Common myeloid progenitor, CD34-positive (primary cell): Measurements from ENCODE around the gene FGF18.

Source experiments
- CTCF ChIA-PET: fragments of 350-600 bp; sonication (Branson Sonifier 250); formaldehyde crosslinking; loops from one replicate; lab custom pipeline; 2021; ENCODE audit warnings: antibody characterized with exemption; lab: Charles Lee
- POLR2A ChIA-PET: fragments of 350-600 bp; sonication (Branson Sonifier 250); formaldehyde crosslinking; loops from one replicate; lab custom pipeline; 2021; ENCODE audit warnings: antibody characterized with exemption; lab: Charles Lee
- DNase-seq, 3 donors: peaks; one replicate each; pipeline versions ENCODE4 v3.0.0 to v3.0.0-alpha.2; 2013
- H3K27ac ChIP-seq, 2 experiments: 1 replicate in 1 of 2; 2 replicates in 1 of 2; pipeline ENCODE4 v1.7.0; 2013; ENCODE audit warnings: inconsistent platforms in 2 of 2, low read length in 2 of 2, mild to moderate bottlenecking in 2 of 2, low read depth in 1 of 2, moderate library complexity in 1 of 2; ENCODE audit not compliant: severe bottlenecking in 2 of 2, insufficient read depth in 1 of 2, poor library complexity in 1 of 2
- H3K27me3 ChIP-seq, 5 experiments: replicated peaks in 2 of 5; 1 replicate in 3 of 5; 2 replicates in 2 of 5; pipeline versions ENCODE4 v1.6.1 to v1.7.0; 2013; ENCODE audit warnings: low read length in 4 of 5, mild to moderate bottlenecking in 2 of 5, moderate library complexity in 2 of 5, inconsistent platforms in 1 of 5; ENCODE audit not compliant: insufficient read depth in 5 of 5, control insufficient read depth in 4 of 5
- H3K36me3 ChIP-seq, 4 experiments: 1 replicate in 2 of 4; 2 replicates in 2 of 4; pipeline versions ENCODE4 v1.6.1 to v1.7.0; 2013; ENCODE audit warnings: low read length in 3 of 4, control low read depth in 1 of 4, mild to moderate bottlenecking in 1 of 4; ENCODE audit not compliant: control insufficient read depth in 4 of 4, insufficient read depth in 4 of 4
- H3K4me1 ChIP-seq, 4 experiments: 1 replicate in 3 of 4; 2 replicates in 1 of 4; pipeline versions ENCODE4 v1.6.1 to v1.7.1; 2013; ENCODE audit warnings: low read length in 3 of 4, mild to moderate bottlenecking in 3 of 4, control low read depth in 1 of 4, inconsistent platforms in 1 of 4, moderate library complexity in 1 of 4; ENCODE audit not compliant: control insufficient read depth in 4 of 4, insufficient read depth in 4 of 4; ENCODE audit errors: control extremely low read depth in 1 of 4
- H3K4me3 ChIP-seq, 7 experiments: 1 replicate in 4 of 7; 2 replicates in 3 of 7; pipeline versions ENCODE4 v1.5.1 to v1.7.0; 2013; ENCODE audit warnings: mild to moderate bottlenecking in 7 of 7, low read length in 6 of 7, moderate library complexity in 6 of 7, inconsistent platforms in 2 of 7, low read depth in 2 of 7, control low read depth in 1 of 7; ENCODE audit not compliant: insufficient read depth in 4 of 7, control insufficient read depth in 1 of 7; ENCODE audit errors: extremely low read depth in 1 of 7
- H3K9me3 ChIP-seq, 5 experiments: 1 replicate in 4 of 5; 2 replicates in 1 of 5; pipeline versions ENCODE4 v1.6.1 to v1.7.1; 2013; ENCODE audit warnings: low read length in 4 of 5, mild to moderate bottlenecking in 2 of 5, inconsistent platforms in 1 of 5, low read depth in 1 of 5, moderate library complexity in 1 of 5; ENCODE audit not compliant: control insufficient read depth in 4 of 5, insufficient read depth in 2 of 5; ENCODE audit errors: control extremely low read depth in 1 of 5
- WGBS: methylation state at CpG from one replicate; pipeline ENCODE4 v1.1.5; 2013; ENCODE audit not compliant: insufficient coverage; 5-methylcytosine and 5-hydroxymethylcytosine counted together

FGF18 gene

DNA sequence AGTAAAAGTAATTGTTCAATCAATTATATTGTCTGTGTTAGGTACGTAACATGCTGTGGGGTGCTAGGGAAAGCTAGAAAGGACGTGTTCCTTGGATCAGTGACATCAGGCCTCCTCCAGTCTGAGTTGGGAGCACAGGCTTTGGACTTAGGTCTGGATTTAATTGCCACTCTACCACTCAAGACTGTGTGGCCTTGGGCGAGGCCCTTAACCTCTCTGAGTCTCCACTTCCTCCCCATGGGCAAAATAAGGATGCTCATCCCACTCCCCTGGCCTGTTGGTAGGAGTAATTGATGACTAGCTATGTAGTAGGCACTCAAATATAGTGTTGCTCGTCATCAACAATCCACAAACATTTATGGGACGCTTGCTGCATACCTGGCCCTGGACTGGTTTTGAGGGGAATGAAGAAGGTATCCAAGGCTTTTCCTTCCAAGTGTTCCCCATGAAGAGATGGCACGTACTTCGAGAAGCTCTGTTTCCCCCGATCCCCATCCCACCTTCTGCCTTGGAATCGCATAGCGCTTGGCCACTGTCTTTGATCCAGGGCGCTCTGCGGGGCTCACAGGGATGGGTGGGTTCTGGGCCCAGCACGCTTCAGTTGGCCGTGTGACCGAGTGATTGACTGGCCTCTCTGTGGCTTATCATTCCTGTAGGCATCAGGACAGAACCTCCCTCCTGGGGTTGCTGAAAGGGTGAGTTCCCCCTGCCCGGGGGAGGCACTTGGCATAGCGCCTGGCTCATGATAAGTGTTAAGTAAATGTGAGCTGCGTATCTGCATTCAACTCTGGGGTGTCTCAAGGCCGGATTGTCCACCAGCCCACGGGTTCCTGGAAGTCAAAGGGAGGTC, 8.1 kb downstream of the FGF18 start:
- no peak for DNase-seq
- H3K4me1 ChIP-seq = no peaks in the 10 kb centered on the region
- H3K27me3 ChIP-seq = peaks cover 0 to 2% (median 0%) of the 10 kb centered on the region in 5 experiments
- ChIA-PET CTCF (interaction anchor here (1.1 kb wide), 1 partner anchor 432 kb away, joined by 3 read pairs; no protein-coding TSS in a partner anchor), POLR2A (no interaction called here)
- H3K9me3 ChIP-seq = no peaks in the 10 kb centered on the region
- no peaks in the 10 kb centered on the region for H3K36me3 ChIP-seq
- no peak overlapping the region for H3K27ac ChIP-seq
- H3K4me3 ChIP-seq = no peak overlapping the region
- WGBS = 90% methylated on average over 12 of the region's 20 CpGs

DNA sequence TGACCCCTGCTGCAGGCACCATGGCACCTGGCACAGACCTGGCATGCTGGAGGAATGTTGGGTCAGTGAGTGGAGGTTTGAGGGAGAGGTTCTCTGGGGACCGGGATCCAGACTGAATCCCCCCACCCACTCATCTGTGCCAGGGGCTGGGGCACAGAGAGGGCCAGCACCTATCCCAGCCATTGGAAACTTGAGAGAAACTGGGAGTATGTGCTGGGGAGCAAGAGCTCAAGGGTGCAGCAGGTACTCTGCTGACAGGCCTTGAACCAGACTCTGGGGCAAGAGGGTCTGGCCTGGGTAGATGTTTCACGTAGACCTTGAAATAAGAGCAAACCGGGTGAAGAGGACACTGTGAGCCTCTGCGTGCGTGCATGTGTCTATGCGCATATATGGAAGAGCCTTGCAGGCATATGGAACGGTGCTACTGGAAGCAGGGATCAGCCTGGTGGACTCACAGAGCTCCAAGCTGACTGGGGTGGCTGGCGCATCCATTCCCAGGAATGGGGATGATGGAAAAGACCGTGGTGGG, 8.8 kb downstream of the FGF18 start:
- 95% methylated on average over 8 of the region's 9 CpGs for WGBS
- Histone ChIP-seq H3K9me3 (no peaks in the 10 kb centered on the region), H3K27me3 (peaks cover 0 to 2% (median 0%) of the 10 kb centered on the region in 5 experiments), H3K4me1 (no peaks in the 10 kb centered on the region), H3K27ac (no peak overlapping the region), H3K4me3 (no peak overlapping the region), H3K36me3 (no peaks in the 10 kb centered on the region)
- ChIA-PET CTCF (interaction anchor here (1.1 kb wide), 1 partner anchor 431 kb away, joined by 3 read pairs; no protein-coding TSS in a partner anchor), POLR2A (no interaction called here)
- DNase-seq = no peak

GRCh38 chr5:171428809-171429542, 9.5 kb downstream of the FGF18 start:
- WGBS = 98% methylated on average over 11 of the region's 16 CpGs
- Histone ChIP-seq H3K27ac (no peak overlapping the region), H3K27me3 (peaks cover 0 to 2% (median 0%) of the 10 kb centered on the region in 5 experiments), H3K9me3 (no peaks in the 10 kb centered on the region), H3K4me3 (no peak overlapping the region), H3K4me1 (no peaks in the 10 kb centered on the region), H3K36me3 (no peaks in the 10 kb centered on the region)
- CTCF ChIA-PET = interaction anchor here (0.5 to 1.1 kb wide), 3 partner anchors 8 to 56 kb away, joined by 3 to 7 read pairs (median 3); no protein-coding TSS in a partner anchor
- no peak for DNase-seq
- POLR2A ChIA-PET = no interaction called here

DNA sequence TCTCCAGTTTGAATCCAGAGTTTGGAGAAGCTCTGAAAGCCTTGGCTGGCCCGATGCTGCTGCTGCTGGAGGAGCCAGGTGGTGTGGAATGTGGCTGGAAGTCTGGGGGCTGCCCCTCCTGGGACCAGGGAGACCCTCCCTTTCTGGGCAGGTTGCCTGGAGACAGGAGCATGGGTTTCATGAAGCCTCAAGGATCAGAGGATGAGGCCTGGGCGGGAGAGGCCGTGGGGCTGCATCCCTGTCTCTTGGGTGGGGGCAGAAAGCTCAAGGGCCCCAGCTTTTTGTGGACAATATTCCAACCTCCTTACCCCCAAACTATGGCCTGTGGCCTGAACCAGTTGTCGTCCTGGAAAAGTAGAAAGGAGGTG, 10.1 kb downstream of the FGF18 start:
- H3K9me3 ChIP-seq = no peaks in the 10 kb centered on the region
- H3K27me3 ChIP-seq = peaks cover 0 to 2% (median 0%) of the 10 kb centered on the region in 5 experiments

GRCh38 chr5:171431251-171431777, 11.9 kb downstream of the FGF18 start:
- no peaks in the 10 kb centered on the region for H3K36me3 ChIP-seq
- H3K4me3 ChIP-seq = no peak overlapping the region
- no peak for DNase-seq
- CTCF ChIA-PET = interaction anchor here (1.1 kb wide), 1 partner anchor 12 kb away, joined by 3 read pairs; the partner anchor contains the start of gene FGF18
- POLR2A ChIA-PET = no interaction called here
- peaks cover 0 to 2% (median 0%) of the 10 kb centered on the region in 5 experiments for H3K27me3 ChIP-seq
- WGBS = 100% methylated on average over 5 of the region's 7 CpGs
- no peaks in the 10 kb centered on the region for H3K4me1 ChIP-seq
- no peaks in the 10 kb centered on the region for H3K9me3 ChIP-seq
- no peak overlapping the region for H3K27ac ChIP-seq

More for the DNA sequence above, 10.1 kb downstream of the FGF18 start:
- Histone ChIP-seq H3K27ac (no peak overlapping the region), H3K4me3 (no peak overlapping the region), H3K4me1 (no peaks in the 10 kb centered on the region), H3K36me3 (no peaks in the 10 kb centered on the region)
- WGBS = 100% methylated on average over 1 of the region's 4 CpGs
- no peak for DNase-seq
- CTCF ChIA-PET = interaction anchor here (0.5 to 1.1 kb wide), 3 partner anchors 8 to 55 kb away, joined by 3 to 7 read pairs (median 3); no protein-coding TSS in a partner anchor
- POLR2A ChIA-PET = no interaction called here

DNA sequence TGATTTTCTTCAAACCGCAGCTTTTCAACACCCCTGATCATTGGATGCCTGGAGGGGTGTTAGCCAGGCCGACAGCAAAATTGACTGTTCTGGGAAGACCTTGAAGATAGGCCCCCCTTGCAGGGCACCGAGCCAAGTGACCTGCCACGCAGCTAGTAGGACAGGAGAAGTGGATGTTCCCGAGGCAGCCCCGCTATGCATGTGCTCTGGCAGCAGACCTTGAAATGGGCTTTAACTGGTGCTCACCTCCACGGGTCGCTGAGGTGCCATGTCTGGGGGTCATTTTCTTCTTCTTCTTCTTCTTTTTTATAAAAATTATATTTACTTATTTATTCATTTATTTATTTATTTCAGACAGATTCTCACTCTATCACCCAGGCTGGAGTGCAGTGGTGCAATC, 12.6 kb downstream of the FGF18 start:
- no peaks in the 10 kb centered on the region for H3K9me3 ChIP-seq
- H3K4me3 ChIP-seq = no peak overlapping the region
- H3K27ac ChIP-seq = no peak overlapping the region
- ChIA-PET CTCF (interaction anchor here (1.1 kb wide), 1 partner anchor 13 kb away, joined by 3 read pairs; the partner anchor contains the start of gene FGF18), POLR2A (no interaction called here)
- WGBS = 81% methylated on average over 4 of the region's 8 CpGs
- no peaks in the 10 kb centered on the region for H3K36me3 ChIP-seq
- peaks cover 0 to 2% (median 0%) of the 10 kb centered on the region in 5 experiments for H3K27me3 ChIP-seq
- DNase-seq = no peak
- no peaks in the 10 kb centered on the region for H3K4me1 ChIP-seq
